Measurements from ENCODE around the gene COL9A3. TPM values are rescaled to one million over a fixed set of nuclear protein-coding genes. Genes with fewer than 3 reads are reported as not detected.

The COL9A3 gene
- total RNA-seq, 1 donor from 2014 or later: 5.5 TPM

GRCh38 chr20:62827311-62828038 lies 10.6 kb downstream of the COL9A3 start:
- no peak for DNase-seq (ENCODE audit: missing footprints)
- no peak for ATAC-seq
- intact Hi-C loops (cut with DNase I): no loop called here

GRCh38 chr20:62828051-62828450 lies 11.2 kb downstream of the COL9A3 start:
- ATAC-seq (no peak), DNase-seq (ENCODE audit: missing footprints) (no peak)
- intact Hi-C loops (cut with DNase I): no loop called here

- no peak for DNase-seq (ENCODE audit: missing footprints)
- ATAC-seq: no peak
- intact Hi-C loops (cut with DNase I): no loop called here
These were observed 11.8 kb downstream of the COL9A3 start for GRCh38 chr20:62828511-62829230.

GRCh38 chr20:62829231-62830230 lies 12.7 kb downstream of the COL9A3 start:
- intact Hi-C loops (cut with DNase I): no loop called here
- ATAC-seq (no peak), DNase-seq (ENCODE audit: missing footprints) (peak; percentile 51)

GRCh38 chr20:62830251-62830650 lies 13.4 kb downstream of the COL9A3 start:
- DNase-seq (ENCODE audit: missing footprints) (peak; percentile 22), ATAC-seq (no peak)
- intact Hi-C loops (cut with DNase I): no loop called here

- intact Hi-C loops (cut with DNase I): no loop called here
- DNase-seq (ENCODE audit: missing footprints) (peak; percentile 43), ATAC-seq (no peak)
These were observed 14.0 kb downstream of the COL9A3 start for GRCh38 chr20:62830821-62831220.

GRCh38 chr20:62831361-62831788 lies 14.5 kb downstream of the COL9A3 start:
- intact Hi-C loops (cut with DNase I): no loop called here
- peak; percentile 39 for DNase-seq (ENCODE audit: missing footprints)
- ATAC-seq: no peak

- no peak for ATAC-seq
- DNase-seq (ENCODE audit: missing footprints): no peak
- intact Hi-C loops (cut with DNase I): no loop called here
These were observed 15.0 kb downstream of the COL9A3 start for GRCh38 chr20:62831854-62832211.

- ATAC-seq (no peak), DNase-seq (ENCODE audit: missing footprints) (peak; percentile 78)
- intact Hi-C loops (cut with DNase I): no loop called here
These were observed 15.5 kb downstream of the COL9A3 start for GRCh38 chr20:62832212-62832922.

GRCh38 chr20:62832951-62833391 lies 16.1 kb downstream of the COL9A3 start:
- DNase-seq (ENCODE audit: missing footprints) (peak; percentile 72), ATAC-seq (no peak)

GRCh38 chr20:62834967-62835730 lies 18.3 kb downstream of the COL9A3 start:
- DNase-seq (ENCODE audit: missing footprints): peak; percentile 16
- no peak for ATAC-seq
- intact Hi-C loops (cut with DNase I): no loop called here

More at GRCh38 chr20:62832951-62833391, 16.1 kb downstream of the COL9A3 start:
- intact Hi-C loops (cut with DNase I): no loop called here

GRCh38 chr20:62835931-62836861 lies 19.3 kb downstream of the COL9A3 start:
- intact Hi-C loops (cut with DNase I): no loop called here
- ATAC-seq: no peak
- peak; percentile 65 for DNase-seq (ENCODE audit: missing footprints)

GRCh38 chr20:62836967-62837490 lies 20.2 kb downstream of the COL9A3 start:
- DNase-seq (ENCODE audit: missing footprints): no peak
- ATAC-seq: no peak
- intact Hi-C loops (cut with DNase I): no loop called here

- intact Hi-C loops (cut with DNase I): no loop called here
- no peak for ATAC-seq
- DNase-seq (ENCODE audit: missing footprints): peak; percentile 6
These were observed 20.9 kb downstream of the COL9A3 start for GRCh38 chr20:62837790-62838127.

GRCh38 chr20:62838128-62838891 lies 21.5 kb downstream of the COL9A3 start:
- ATAC-seq (no peak), DNase-seq (ENCODE audit: missing footprints) (peak; percentile 68)
- intact Hi-C loops (cut with DNase I): no loop called here

- DNase-seq (ENCODE audit: missing footprints) (peak; percentile 33), ATAC-seq (no peak)
- intact Hi-C loops (cut with DNase I): no loop called here
These were observed 22.4 kb downstream of the COL9A3 start for GRCh38 chr20:62839261-62839660.
